ENCODE data around the gene DIPK1C. TPM values are rescaled to one million over a fixed set of nuclear protein-coding genes. Genes with fewer than 3 reads are reported as not detected.

Gene DIPK1C
- total RNA-seq, 2 donors from 2014 or later, result 2.6 TPM; not detected in 1

GRCh38 chr18:74430806-74431571 is 26.1 kb downstream of the DIPK1C start:
- peaks cover 0 to 2% of the 10 kb centered on the region in 2 donors for H3K4me1 ChIP-seq
- no peak overlapping the region for H3K27ac ChIP-seq
- H3K36me3 ChIP-seq, result no peaks in the 10 kb centered on the region
- DNase-seq (ENCODE audit: low spot score), result no peak
- no peak overlapping the region for H3K4me3 ChIP-seq
- H3K27me3 ChIP-seq, result no peaks in the 10 kb centered on the region
- no peaks in the 10 kb centered on the region for H3K9me3 ChIP-seq
- no peak for TF ChIP-seq CTCF (IDR thresholded peaks at IDR 0.05)

- H3K9me3 ChIP-seq, result peaks cover 0 to 3% of the 10 kb centered on the region in 2 donors
- no peaks in the 10 kb centered on the region for H3K27me3 ChIP-seq
- H3K4me3 ChIP-seq, result no peak overlapping the region
- H3K4me1 ChIP-seq, result no peaks in the 10 kb centered on the region
- no peak overlapping the region for H3K27ac ChIP-seq
- DNase-seq (ENCODE audit: low spot score), result no peak
- H3K36me3 ChIP-seq, result no peaks in the 10 kb centered on the region
- no peak for TF ChIP-seq CTCF (IDR thresholded peaks at IDR 0.05)
These were observed 26.9 kb downstream of the DIPK1C start for GRCh38 chr18:74430231-74430630.

- Histone ChIP-seq H3K9me3 (peaks cover 0 to 8% of the 10 kb centered on the region in 2 donors), H3K27me3 (no peaks in the 10 kb centered on the region), H3K36me3 (no peaks in the 10 kb centered on the region), H3K4me3 (no peak overlapping the region), H3K4me1 (no peaks in the 10 kb centered on the region), H3K27ac (no peak overlapping the region)
- TF ChIP-seq CTCF (IDR thresholded peaks at IDR 0.05), result no peak
- DNase-seq (ENCODE audit: low spot score), result no peak
These were observed 28.0 kb downstream of the DIPK1C start for GRCh38 chr18:74429096-74429495.

- H3K4me3 ChIP-seq, result no peak overlapping the region
- no peaks in the 10 kb centered on the region for H3K4me1 ChIP-seq
- no peak for DNase-seq (ENCODE audit: low spot score)
- TF ChIP-seq CTCF (IDR thresholded peaks at IDR 0.05), result no peak
- no peaks in the 10 kb centered on the region for H3K36me3 ChIP-seq
- H3K27me3 ChIP-seq, result no peaks in the 10 kb centered on the region
- H3K9me3 ChIP-seq, result peaks cover 0 to 8% of the 10 kb centered on the region in 2 donors
- H3K27ac ChIP-seq, result no peak overlapping the region
These were observed 29.5 kb downstream of the DIPK1C start for GRCh38 chr18:74427442-74428112.

GRCh38 chr18:74425876-74426275 is 31.2 kb downstream of the DIPK1C start:
- H3K36me3 ChIP-seq, result no peaks in the 10 kb centered on the region
- peaks cover 0 to 8% of the 10 kb centered on the region in 2 donors for H3K9me3 ChIP-seq
- no peak for TF ChIP-seq CTCF (IDR thresholded peaks at IDR 0.05)
- no peaks in the 10 kb centered on the region for H3K27me3 ChIP-seq
- H3K27ac ChIP-seq, result no peak overlapping the region
- DNase-seq (ENCODE audit: low spot score), result no peak
- no peak overlapping the region for H3K4me3 ChIP-seq
- no peaks in the 10 kb centered on the region for H3K4me1 ChIP-seq

Measured in right atrium auricular region (tissue), 2 donors.